ENCODE measurements around the gene SIGLEC14.

Gene SIGLEC14

GRCh38 chr19:51626675-51627074 lies 19.9 kb downstream of the SIGLEC14 start:
- in situ Hi-C loops (cut with HindIII; ENCODE audit: low sequenced_read_pairs), result no loop called here

GRCh38 chr19:51621178-51621577 lies 25.4 kb downstream of the SIGLEC14 start:
- in situ Hi-C loops (cut with HindIII; ENCODE audit: low sequenced_read_pairs), result no loop called here

DNA sequence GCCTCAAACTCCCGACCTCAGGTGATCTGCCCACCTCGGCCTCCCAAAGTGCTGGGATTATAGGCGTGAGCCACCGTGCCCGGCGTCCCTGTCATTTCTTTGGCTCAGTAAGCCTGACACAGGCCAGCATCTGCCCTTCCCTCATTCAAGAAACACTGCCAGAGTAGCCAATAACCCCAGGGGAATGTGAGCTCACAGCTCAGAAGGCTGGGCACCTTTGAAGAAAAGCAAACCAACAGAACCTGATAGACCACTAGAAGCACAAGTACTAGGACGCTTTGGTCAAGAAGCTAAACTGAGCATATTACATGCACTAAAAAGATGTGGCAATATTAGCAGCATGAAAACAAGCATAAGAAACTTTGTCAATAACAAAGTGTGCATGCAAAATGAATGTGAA lies 30.6 kb downstream of the SIGLEC14 start:
- in situ Hi-C loops (cut with HindIII; ENCODE audit: low sequenced_read_pairs), result no loop called here

GRCh38 chr19:51614789-51615188 lies 31.8 kb downstream of the SIGLEC14 start:
- in situ Hi-C loops (cut with HindIII; ENCODE audit: low sequenced_read_pairs), result no loop called here

DNA sequence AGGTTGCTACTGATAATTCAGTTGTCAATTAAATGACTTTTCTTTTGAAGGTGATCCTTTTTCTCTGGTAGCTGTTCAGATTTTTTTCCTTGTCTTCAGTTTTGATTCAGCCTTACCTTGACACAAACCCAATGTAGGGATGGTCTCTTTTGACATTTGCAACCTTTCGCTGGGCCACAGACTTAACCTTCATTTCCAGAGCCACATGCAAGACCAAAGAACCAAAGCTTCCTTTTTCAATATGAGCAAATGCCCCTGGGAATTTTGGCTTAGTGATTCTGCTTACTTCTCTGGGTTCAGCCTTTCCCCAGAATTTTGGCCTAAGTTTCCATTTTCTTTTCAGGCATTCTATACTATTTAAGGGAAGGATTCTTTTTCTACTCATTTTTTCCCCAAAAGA lies 36.0 kb downstream of the SIGLEC14 start:
- in situ Hi-C loops (cut with HindIII; ENCODE audit: low sequenced_read_pairs), result no loop called here

- in situ Hi-C loops (cut with HindIII; ENCODE audit: low sequenced_read_pairs), result no loop called here
Observed at GRCh38 chr19:51607920-51608562, 38.6 kb downstream of the SIGLEC14 start.

DNA sequence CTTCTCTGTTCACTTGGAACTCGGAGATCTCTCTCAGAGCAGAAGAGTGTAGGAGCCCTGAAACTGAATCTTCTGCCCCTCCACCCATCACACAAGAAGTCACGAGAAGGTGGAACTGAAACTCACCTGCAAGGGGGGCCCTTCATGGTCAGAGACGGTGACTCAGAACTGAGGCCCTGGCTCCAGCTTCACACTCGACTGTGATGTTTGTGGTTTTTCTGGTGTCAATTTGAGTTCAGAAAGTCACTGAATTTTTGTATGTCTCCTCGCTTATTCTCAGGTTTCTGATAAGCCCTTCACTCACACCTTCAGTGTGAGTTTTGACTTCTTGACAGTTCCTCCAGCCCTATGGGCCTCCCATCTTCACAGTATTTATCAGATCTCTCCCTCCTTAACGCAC lies 39.5 kb downstream of the SIGLEC14 start:
- in situ Hi-C loops (cut with HindIII; ENCODE audit: low sequenced_read_pairs), result no loop called here

GRCh38 chr19:51602189-51602854 lies 44.3 kb downstream of the SIGLEC14 start:
- in situ Hi-C loops (cut with HindIII; ENCODE audit: low sequenced_read_pairs), result no loop called here

DNA sequence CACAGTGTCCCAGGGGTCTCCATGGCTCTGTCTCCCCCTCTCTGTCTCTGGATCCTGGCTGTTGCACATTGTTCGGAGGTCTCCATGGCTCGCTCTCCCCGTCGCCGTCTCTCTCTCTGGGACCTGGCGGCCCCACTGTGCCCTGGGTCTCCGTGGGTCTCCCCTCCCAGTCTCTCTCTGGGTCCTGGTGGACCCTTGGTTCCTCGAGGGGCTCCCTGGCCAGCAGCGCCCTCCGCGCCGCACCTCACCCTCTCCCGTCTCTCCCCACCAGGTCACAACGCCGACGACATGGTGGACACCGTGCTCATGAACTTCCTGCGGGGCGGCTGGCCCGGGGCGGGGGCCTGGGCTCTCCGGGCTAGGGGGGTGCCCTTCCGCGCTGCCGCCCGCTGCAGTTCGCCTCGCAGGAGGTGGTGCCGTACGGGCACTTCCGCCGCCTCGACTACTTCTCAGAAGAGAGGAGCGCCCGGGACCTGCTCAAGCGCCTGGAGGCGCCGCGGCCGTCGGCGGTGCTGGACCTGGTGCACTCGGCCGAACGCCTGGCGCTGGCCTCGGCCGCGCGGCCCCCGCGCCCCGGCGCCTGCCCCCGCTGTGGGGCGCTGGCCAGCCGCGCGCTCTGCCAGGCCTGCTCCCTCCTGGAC lies 45.6 kb downstream of the SIGLEC14 start:
- in situ Hi-C loops (cut with HindIII; ENCODE audit: low sequenced_read_pairs), result no loop called here

- in situ Hi-C loops (cut with HindIII; ENCODE audit: low sequenced_read_pairs), result no loop called here
Observed at GRCh38 chr19:51599084-51599483, 47.5 kb downstream of the SIGLEC14 start.

DNA sequence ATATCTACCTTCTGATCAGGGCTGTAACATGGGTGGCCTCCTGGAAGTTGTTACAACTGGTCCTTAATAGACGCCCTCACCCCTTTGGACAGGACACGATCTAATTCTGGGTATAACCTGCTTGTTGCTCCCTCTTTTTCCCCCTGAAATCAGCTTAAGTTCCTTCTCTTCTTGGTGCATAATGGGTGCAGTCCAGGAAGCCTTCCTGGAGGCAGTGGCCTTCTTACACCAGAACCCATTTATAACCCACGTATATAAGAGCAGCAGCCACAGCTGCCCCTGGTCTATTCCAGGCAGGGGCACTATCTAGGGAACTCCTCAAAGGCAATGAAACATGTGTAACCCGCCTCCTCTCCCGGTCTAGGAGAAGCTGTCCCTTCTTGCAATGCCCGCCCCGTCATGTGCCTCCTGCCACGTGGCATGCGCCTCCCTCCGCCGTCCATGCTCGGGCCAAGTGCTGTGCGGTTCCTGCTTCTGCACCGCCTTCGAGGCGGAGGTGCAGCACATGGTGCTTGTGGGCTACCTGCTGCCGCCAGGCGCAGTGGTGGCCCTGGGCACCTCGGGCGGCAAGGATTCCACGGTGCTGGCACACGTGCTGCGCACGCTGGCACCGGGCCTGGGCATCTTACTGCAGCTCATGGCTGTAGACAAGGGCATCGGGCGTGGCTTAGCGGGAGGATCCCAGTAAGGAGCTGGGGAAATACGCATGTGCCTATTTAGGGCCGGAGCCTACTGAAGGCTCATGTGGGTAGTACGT lies 48.3 kb downstream of the SIGLEC14 start:
- in situ Hi-C loops (cut with HindIII; ENCODE audit: low sequenced_read_pairs), result no loop called here

DNA sequence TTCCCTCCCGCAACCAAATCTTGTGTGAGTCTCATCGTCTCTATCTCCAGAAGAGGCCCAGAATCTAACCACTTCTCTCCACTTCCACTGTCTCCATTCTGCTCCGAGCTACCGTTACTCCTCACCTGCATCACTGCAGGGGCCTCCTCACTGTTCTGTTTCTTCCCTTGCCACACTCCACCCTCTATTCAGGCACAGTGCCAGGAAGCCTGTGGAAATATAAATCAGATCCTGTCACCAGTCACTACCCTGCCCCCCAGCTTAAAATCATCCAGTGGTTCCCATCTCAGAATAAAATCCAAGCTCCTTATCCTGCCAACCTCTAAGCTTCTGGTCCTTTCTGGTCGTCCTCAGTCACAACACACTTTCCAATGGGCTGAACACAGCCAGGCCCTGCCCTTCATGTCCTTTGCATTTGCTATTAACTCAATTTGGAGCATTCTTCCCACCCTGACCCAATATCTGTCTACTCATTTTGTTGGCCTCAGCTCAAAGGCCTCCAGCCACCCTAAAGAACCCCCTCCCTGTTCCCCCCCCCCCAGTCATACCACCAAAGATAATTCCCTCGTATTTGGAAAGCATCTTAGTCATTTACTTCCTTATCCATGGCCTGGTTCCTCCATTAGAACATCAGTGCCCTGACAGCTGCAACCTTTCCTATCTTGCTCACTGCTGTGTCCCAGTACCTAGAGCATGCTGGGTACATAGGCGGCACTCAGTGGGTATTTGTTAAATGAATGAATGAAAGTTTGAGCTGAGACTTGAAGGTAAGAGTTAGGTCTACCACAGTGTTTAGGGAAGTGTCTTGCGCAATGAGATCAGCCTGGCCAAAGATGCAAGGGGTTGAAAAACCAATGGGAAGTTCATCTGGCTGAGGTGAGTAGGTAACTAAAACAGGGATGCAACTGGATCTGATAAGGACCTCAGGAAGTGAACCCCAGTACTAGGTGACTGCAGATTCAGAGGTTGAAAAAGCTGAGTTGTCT lies 51.1 kb downstream of the SIGLEC14 start:
- in situ Hi-C loops (cut with HindIII; ENCODE audit: low sequenced_read_pairs), result no loop called here

GRCh38 chr19:51594774-51595109 lies 51.9 kb downstream of the SIGLEC14 start:
- in situ Hi-C loops (cut with HindIII; ENCODE audit: low sequenced_read_pairs), result no loop called here

DNA sequence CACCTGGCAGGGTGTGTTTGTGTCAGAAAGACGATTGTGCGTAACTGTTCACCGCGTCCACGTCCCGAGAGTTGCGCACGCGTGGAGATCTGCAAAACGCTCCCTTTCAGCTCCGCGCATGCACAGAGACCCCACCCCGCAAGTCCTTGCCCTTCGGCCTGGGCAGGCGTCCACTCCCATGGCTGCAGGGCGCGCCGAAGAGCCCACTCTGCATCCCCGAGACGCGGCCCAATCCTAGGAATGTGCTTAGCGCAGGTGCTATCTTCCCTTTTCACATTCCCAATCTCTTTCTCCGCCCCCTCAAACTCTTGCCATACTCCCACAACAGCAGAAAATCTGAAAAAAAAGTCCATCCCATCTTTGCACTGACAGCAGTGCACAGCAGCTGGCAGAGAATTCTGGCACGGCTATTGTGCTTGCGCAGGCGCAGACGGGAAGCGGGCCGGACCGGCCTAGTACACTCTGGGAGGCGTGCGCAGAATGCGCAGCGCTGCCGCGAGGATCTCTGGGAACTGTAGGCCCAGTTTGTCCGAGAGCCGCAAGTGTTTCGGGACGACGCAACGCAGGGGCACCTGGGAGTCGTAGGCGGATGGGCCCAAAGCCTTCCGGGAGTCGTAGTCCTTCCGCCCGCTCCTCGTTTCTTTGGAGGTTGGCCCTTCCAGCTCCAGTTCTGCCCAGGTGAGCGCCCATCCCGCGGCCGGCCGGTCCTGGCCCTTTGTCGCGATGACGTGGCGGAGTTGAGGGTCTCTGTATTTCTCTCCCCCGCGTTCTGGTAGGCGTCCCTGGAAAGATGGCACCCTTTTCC lies 52.5 kb downstream of the SIGLEC14 start:
- in situ Hi-C loops (cut with HindIII; ENCODE audit: low sequenced_read_pairs), result no loop called here

GRCh38 chr19:51593138-51593890 lies 53.3 kb downstream of the SIGLEC14 start:
- in situ Hi-C loops (cut with HindIII; ENCODE audit: low sequenced_read_pairs), result no loop called here

Data from DLD1 (cell line).